Adrenal gland (tissue), 5 donors: ENCODE results near the gene SLC35F2.

ENCODE experiments used
- POLR2A ChIP-seq, 2 donors: fragments of 450-650 bp; IDR thresholded peaks; one replicate each; pipeline ENCODE4 v1.6.1; 2017; ENCODE audit warnings: antibody characterized with exemption in 2 of 2, mild to moderate bottlenecking in 2 of 2, moderate library complexity in 1 of 2
- TF ChIP-seq, protein P1 (sequence below), 6 experiments: fragments of 450-650 bp in 4 of 6; fragments of 200-600 bp in 2 of 6; sonication (generic) in 1 of 6; IDR thresholded peaks; 1 replicate in 5 of 6; 2 replicates in 1 of 6; pipeline versions ENCODE4 v1.5.1 to v1.8.0; 2016 to 2021; ENCODE audit warnings: antibody characterized with exemption in 6 of 6, mild to moderate bottlenecking in 2 of 6, moderate library complexity in 1 of 6
- donor health status: DM: no; HTN: no; CAD: no.

DNA sequence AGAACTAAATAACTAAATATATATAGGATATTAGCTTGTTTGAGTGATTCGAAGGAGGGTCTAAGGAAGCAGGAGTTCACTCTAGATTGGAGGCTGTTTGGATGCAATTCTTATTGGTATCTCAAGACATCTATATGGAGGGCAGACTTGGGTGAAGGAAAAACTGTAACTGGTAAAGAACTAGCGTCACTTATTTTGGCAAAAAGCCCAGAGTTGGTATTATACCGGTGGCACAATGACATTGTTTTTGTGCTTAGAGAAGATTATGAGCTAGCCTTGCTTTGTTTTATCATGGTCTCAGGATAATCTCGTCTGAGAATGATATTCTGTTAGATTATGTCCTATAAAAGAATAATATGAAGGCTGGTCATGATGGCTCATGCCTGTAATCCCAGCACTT lies 6.0 kb upstream of the SLC35F2 start:
- TF ChIP-seq POLR2A (IDR thresholded peaks at IDR 0.05), result no peak
- TF ChIP-seq, protein P1, sequence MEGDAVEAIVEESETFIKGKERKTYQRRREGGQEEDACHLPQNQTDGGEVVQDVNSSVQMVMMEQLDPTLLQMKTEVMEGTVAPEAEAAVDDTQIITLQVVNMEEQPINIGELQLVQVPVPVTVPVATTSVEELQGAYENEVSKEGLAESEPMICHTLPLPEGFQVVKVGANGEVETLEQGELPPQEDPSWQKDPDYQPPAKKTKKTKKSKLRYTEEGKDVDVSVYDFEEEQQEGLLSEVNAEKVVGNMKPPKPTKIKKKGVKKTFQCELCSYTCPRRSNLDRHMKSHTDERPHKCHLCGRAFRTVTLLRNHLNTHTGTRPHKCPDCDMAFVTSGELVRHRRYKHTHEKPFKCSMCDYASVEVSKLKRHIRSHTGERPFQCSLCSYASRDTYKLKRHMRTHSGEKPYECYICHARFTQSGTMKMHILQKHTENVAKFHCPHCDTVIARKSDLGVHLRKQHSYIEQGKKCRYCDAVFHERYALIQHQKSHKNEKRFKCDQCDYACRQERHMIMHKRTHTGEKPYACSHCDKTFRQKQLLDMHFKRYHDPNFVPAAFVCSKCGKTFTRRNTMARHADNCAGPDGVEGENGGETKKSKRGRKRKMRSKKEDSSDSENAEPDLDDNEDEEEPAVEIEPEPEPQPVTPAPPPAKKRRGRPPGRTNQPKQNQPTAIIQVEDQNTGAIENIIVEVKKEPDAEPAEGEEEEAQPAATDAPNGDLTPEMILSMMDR (IDR thresholded peaks at IDR 0.05), result no peak
